CD14-positive monocyte (primary cell): Measurements from ENCODE around the gene EEF1AKMT4. TPM values are rescaled to one million over a fixed set of nuclear protein-coding genes. Genes with fewer than 3 reads are reported as not detected.

Source experiments
- DNase-seq, 3 donors: peaks; one replicate each; pipeline ENCODE4 v3.0.0-alpha.2; 2011 to 2022
- H2AFZ ChIP-seq: 2 replicates; pipeline ENCODE4 v1.6.0; 2012; ENCODE audit warnings: mild to moderate bottlenecking, low read depth, low read length, inconsistent platforms; ENCODE audit not compliant: insufficient read depth, poor library complexity, severe bottlenecking
- H3K27ac ChIP-seq, 2 donors: 1 replicate in 1 of 2; 2 replicates in 1 of 2; pipeline ENCODE4 v1.5.1; 2012 to 2013; ENCODE audit warnings: low read length in 2 of 2, control low read depth in 1 of 2, inconsistent platforms in 1 of 2, low read depth in 1 of 2, mild to moderate bottlenecking in 1 of 2
- H3K27me3 ChIP-seq, 2 donors: one replicate each; pipeline versions ENCODE4 v1.6.0 to v1.6.1; 2011 to 2013; ENCODE audit warnings: low read length in 2 of 2; ENCODE audit not compliant: control insufficient read depth in 2 of 2, insufficient read depth in 2 of 2
- H3K36me3 ChIP-seq, 2 donors: replicated peaks in 1 of 2; 1 replicate in 1 of 2; 2 replicates in 1 of 2; pipeline versions ENCODE4 v1.5.1 to v1.6.1; 2012 to 2013; ENCODE audit warnings: low read length in 2 of 2, control low read depth in 1 of 2, inconsistent platforms in 1 of 2, mild to moderate bottlenecking in 1 of 2; ENCODE audit not compliant: insufficient read depth in 2 of 2, control insufficient read depth in 1 of 2
- H3K4me1 ChIP-seq, 2 donors: 1 replicate in 1 of 2; 2 replicates in 1 of 2; pipeline versions ENCODE4 v1.5.1 to v1.6.1; 2012 to 2013; ENCODE audit warnings: low read length in 2 of 2, control low read depth in 1 of 2, inconsistent platforms in 1 of 2, mild to moderate bottlenecking in 1 of 2, moderate library complexity in 1 of 2; ENCODE audit not compliant: insufficient read depth in 2 of 2, control insufficient read depth in 1 of 2
- H3K4me2 ChIP-seq: replicated peaks from 2 replicates; pipeline ENCODE3; 2012; ENCODE audit warnings: low read length, moderate library complexity, mild to moderate bottlenecking; ENCODE audit not compliant: poor library complexity, severe bottlenecking; ENCODE audit errors: extremely low read depth
- H3K4me3 ChIP-seq, 3 experiments: fragments of 200-600 bp in 1 of 3; sonication (generic) in 1 of 3; replicated peaks in 1 of 3; 1 replicate in 2 of 3; 2 replicates in 1 of 3; pipeline ENCODE4 v1.5.1; 2011 to 2013; ENCODE audit warnings: low read length in 3 of 3, mild to moderate bottlenecking in 3 of 3, control low read depth in 2 of 3, low read depth in 2 of 3, inconsistent platforms in 1 of 3, moderate library complexity in 1 of 3
- H3K79me2 ChIP-seq: 2 replicates; pipeline ENCODE4 v1.6.0; 2012; ENCODE audit warnings: mild to moderate bottlenecking, control low read depth, inconsistent platforms, low read length, moderate library complexity; ENCODE audit not compliant: insufficient read depth
- H3K9ac ChIP-seq: 2 replicates; pipeline ENCODE4 v1.6.0; 2017; ENCODE audit warnings: low read length, mild to moderate bottlenecking; ENCODE audit not compliant: insufficient read depth, poor library complexity, severe bottlenecking
- H3K9me3 ChIP-seq, 2 donors: replicated peaks in 1 of 2; 1 replicate in 1 of 2; 2 replicates in 1 of 2; pipeline versions ENCODE4 v1.5.1 to v1.6.1; 2012 to 2013; ENCODE audit warnings: low read length in 2 of 2, control low read depth in 1 of 2; ENCODE audit not compliant: control insufficient read depth in 1 of 2, insufficient read depth in 1 of 2
- H4K20me1 ChIP-seq: 2 replicates; pipeline ENCODE4 v1.6.0; 2012; ENCODE audit warnings: mild to moderate bottlenecking, low read length, control low read depth, moderate library complexity; ENCODE audit not compliant: insufficient read depth
- H3K27ac Mint-ChIP-seq, 7 donors: one replicate each; pipeline ENCODE4 v1.8.0; 2020; ENCODE audit warnings: mild to moderate bottlenecking in 7 of 7, mixed read lengths in 7 of 7, moderate library complexity in 6 of 7, inconsistent platforms in 2 of 7
- H3K27me3 Mint-ChIP-seq, 3 donors: one replicate each; pipeline ENCODE4 v1.8.0; 2021 to 2022; ENCODE audit warnings: low read depth in 3 of 3, mild to moderate bottlenecking in 3 of 3, mixed read lengths in 3 of 3, moderate library complexity in 3 of 3, inconsistent platforms in 1 of 3
- H3K36me3 Mint-ChIP-seq, 2 donors: one replicate each; pipeline ENCODE4 v1.8.0; 2020; ENCODE audit warnings: mixed read lengths in 2 of 2, inconsistent platforms in 1 of 2, mild to moderate bottlenecking in 1 of 2
- H3K4me1 Mint-ChIP-seq: one replicate; pipeline ENCODE4 v1.8.0; 2020; ENCODE audit warnings: mild to moderate bottlenecking, mixed read lengths
- H3K4me3 Mint-ChIP-seq, 2 donors: one replicate each; pipeline ENCODE4 v1.8.0; 2020; ENCODE audit warnings: mild to moderate bottlenecking in 2 of 2, mixed read lengths in 2 of 2, moderate library complexity in 1 of 2
- H3K9me3 Mint-ChIP-seq, 7 donors: one replicate each; pipeline ENCODE4 v1.8.0; 2020 to 2022; ENCODE audit warnings: mixed read lengths in 7 of 7, mild to moderate bottlenecking in 6 of 7, moderate library complexity in 6 of 7, inconsistent platforms in 2 of 7
- WGBS: methylation state at CpG from one replicate; pipeline ENCODE4 v1.1.5; 2013; ENCODE audit warnings: missing lambda C conversion rate; ENCODE audit not compliant: insufficient coverage; 5-methylcytosine and 5-hydroxymethylcytosine counted together
- intact Hi-C, 2 donors: fragments of 100-400 bp; cut with micrococcal nuclease; formaldehyde crosslinking; loops; one replicate each; pipeline versions ENCODE4 v1.15.0 to v1.15.1; 2023
- polyA plus RNA-seq, 3 donors: library from polyadenylated mRNA; depleted of rRNA in 1 of 3; unstranded in 2 of 3; stranded (reverse) in 1 of 3; fragments of 300-500 nt in 2 of 3; fragments of >200 nt in 1 of 3; fragmentation: Illumina TruSeq in 2 of 3; gene quantifications; 1 replicate in 2 of 3; 2 replicates in 1 of 3; pipeline ENCODE4 v1.2.3, GENCODE V29; 2012 to 2021
- TF ChIP-seq, protein P1 (sequence below): fragments of 200-600 bp; IDR thresholded peaks from one replicate; pipeline ENCODE4 v1.8.0; 2022; ENCODE audit warnings: antibody characterized with exemption, mild to moderate bottlenecking

The EEF1AKMT4 gene
- polyA plus RNA-seq, 3 donors = 4.0 to 12.0 (median 7.3) TPM

DNA sequence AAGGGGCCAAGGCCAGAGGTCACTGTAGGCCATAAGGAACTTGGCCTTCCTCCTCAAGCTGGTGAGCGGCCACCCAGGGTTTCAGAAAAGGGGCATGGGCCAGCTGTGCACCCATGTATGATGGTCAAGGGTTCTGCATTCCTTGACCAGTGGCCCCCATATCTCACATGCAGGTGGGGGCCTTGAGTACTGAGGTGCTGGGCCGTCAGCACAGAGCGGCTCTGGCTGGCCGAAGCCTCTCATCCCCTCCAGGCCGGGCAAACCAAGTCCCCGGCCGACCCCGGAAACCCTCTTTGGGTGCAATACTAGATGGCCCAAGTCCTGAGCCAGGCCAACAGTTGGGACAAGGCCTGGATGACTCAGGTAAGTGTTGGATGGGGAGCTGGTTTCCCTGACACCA lies 10.3 kb upstream of the EEF1AKMT4 start:
- no peaks in the 10 kb centered on the region for H3K4me1 Mint-ChIP-seq
- Histone ChIP-seq H3K79me2 (no peaks in the 10 kb centered on the region), H3K4me2 (no peak overlapping the region), H4K20me1 (no peaks in the 10 kb centered on the region), H3K27me3 (no peaks in the 10 kb centered on the region), H3K9ac (no peak overlapping the region), H2AFZ (no peak overlapping the region), H3K4me3 (no peak overlapping the region), H3K36me3 (peaks cover 24 to 26% of the 10 kb centered on the region in 2 donors), H3K9me3 (no peaks in the 10 kb centered on the region), H3K27ac (no peak overlapping the region), H3K4me1 (no peaks in the 10 kb centered on the region)
- 100% methylated on average over 1 of the region's 8 CpGs for WGBS
- no peak overlapping the region for H3K4me3 Mint-ChIP-seq
- DNase-seq = no peak
- no peak overlapping the region for H3K27ac Mint-ChIP-seq
- intact Hi-C loops = no loop called here
- TF ChIP-seq, protein P1, sequence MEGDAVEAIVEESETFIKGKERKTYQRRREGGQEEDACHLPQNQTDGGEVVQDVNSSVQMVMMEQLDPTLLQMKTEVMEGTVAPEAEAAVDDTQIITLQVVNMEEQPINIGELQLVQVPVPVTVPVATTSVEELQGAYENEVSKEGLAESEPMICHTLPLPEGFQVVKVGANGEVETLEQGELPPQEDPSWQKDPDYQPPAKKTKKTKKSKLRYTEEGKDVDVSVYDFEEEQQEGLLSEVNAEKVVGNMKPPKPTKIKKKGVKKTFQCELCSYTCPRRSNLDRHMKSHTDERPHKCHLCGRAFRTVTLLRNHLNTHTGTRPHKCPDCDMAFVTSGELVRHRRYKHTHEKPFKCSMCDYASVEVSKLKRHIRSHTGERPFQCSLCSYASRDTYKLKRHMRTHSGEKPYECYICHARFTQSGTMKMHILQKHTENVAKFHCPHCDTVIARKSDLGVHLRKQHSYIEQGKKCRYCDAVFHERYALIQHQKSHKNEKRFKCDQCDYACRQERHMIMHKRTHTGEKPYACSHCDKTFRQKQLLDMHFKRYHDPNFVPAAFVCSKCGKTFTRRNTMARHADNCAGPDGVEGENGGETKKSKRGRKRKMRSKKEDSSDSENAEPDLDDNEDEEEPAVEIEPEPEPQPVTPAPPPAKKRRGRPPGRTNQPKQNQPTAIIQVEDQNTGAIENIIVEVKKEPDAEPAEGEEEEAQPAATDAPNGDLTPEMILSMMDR = no peak
- no peaks in the 10 kb centered on the region for H3K9me3 Mint-ChIP-seq
- peaks cover 0 to 10% (median 6%) of the 10 kb centered on the region in 3 donors for H3K27me3 Mint-ChIP-seq
- peaks cover 20 to 24% of the 10 kb centered on the region in 2 donors for H3K36me3 Mint-ChIP-seq

DNA sequence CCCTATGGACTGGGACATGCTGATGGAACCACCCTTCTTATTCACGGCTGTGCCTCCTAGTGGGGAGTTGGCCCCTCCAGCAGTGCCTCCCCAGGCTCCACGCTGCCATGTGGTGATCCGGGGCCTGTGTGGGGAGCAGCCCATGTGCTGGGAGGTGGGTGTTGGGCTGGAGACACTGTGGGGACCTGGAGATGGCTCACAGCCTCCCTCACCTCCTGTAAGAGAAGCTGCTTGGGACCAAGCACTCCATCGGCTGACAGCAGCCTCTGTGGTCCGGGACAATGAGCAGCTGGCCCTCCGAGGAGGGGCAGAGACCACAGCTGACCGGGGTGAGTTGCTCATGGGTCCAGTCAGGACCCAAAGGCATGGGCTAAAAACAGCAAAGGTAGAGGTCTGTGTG lies 9.8 kb upstream of the EEF1AKMT4 start:
- peak overlapping the region in 1 of 7 donors; percentile 23 for H3K27ac Mint-ChIP-seq
- H2AFZ ChIP-seq = no peak overlapping the region
- intact Hi-C loops = no loop called here

More for the DNA sequence above, 9.8 kb upstream of the EEF1AKMT4 start:
- H3K9me3 Mint-ChIP-seq = no peaks in the 10 kb centered on the region
- H3K4me3 ChIP-seq = no peak overlapping the region
- TF ChIP-seq, protein P1 = no peak
- no peak overlapping the region for H3K4me3 Mint-ChIP-seq
- no peaks in the 10 kb centered on the region for H3K27me3 ChIP-seq
- H3K36me3 Mint-ChIP-seq = peaks cover 25 to 29% of the 10 kb centered on the region in 2 donors
- peaks cover 29 to 30% of the 10 kb centered on the region in 2 donors for H3K36me3 ChIP-seq
- H3K4me2 ChIP-seq = no peak overlapping the region
- H3K27me3 Mint-ChIP-seq = peaks cover 0 to 10% (median 5%) of the 10 kb centered on the region in 3 donors
- DNase-seq = no peak
- no peaks in the 10 kb centered on the region for H3K9me3 ChIP-seq
- no peaks in the 10 kb centered on the region for H3K4me1 Mint-ChIP-seq
- WGBS = 100% methylated on average over 3 of the region's 7 CpGs
- H3K4me1 ChIP-seq = no peaks in the 10 kb centered on the region
- H3K79me2 ChIP-seq = no peaks in the 10 kb centered on the region
- no peak overlapping the region for H3K9ac ChIP-seq
- no peak overlapping the region for H3K27ac ChIP-seq
- H4K20me1 ChIP-seq = no peaks in the 10 kb centered on the region
